Progenitor cell of endocrine pancreas (in vitro differentiated cells): ENCODE results near the gene TOMM6. TPM values are rescaled to one million over a fixed set of nuclear protein-coding genes. Genes with fewer than 3 reads are reported as not detected.

Source experiments
- DNase-seq: peaks from one replicate; pipeline ENCODE4 v3.0.0; 2021; ENCODE audit warnings: low spot score; ENCODE audit not compliant: unreplicated experiment
- H3K27ac Mint-ChIP-seq: 2 replicates; pipeline ENCODE4 v1.8.0; 2021; ENCODE audit warnings: mild to moderate bottlenecking, moderate library complexity, mixed read lengths
- H3K27me3 Mint-ChIP-seq: 2 replicates; pipeline ENCODE4 v1.8.0; 2021; ENCODE audit warnings: mixed read lengths
- H3K36me3 Mint-ChIP-seq: 2 replicates; pipeline ENCODE4 v1.8.0; 2022; ENCODE audit warnings: mixed read lengths; ENCODE audit not compliant: insufficient read depth
- H3K4me1 Mint-ChIP-seq: 2 replicates; pipeline ENCODE4 v1.8.0; 2021; ENCODE audit warnings: low read depth, mixed read lengths
- H3K4me3 Mint-ChIP-seq: 2 replicates; pipeline ENCODE4 v1.8.0; 2021; ENCODE audit warnings: low read depth, mild to moderate bottlenecking, moderate library complexity, mixed read lengths
- H3K9me3 Mint-ChIP-seq: 2 replicates; pipeline ENCODE4 v1.8.0; 2021; ENCODE audit warnings: low read depth, mixed read lengths
- total RNA-seq: library from RNA; stranded (reverse); gene quantifications from 2 replicates; pipeline ENCODE4 v1.2.1, GENCODE V29; 2021
- TF ChIP-seq, protein P1 (sequence below): fragments of 200-600 bp; sonication (generic); IDR thresholded peaks from one replicate; pipeline ENCODE4 v1.5.0; 2021; ENCODE audit warnings: antibody characterized with exemption, mild to moderate bottlenecking; ENCODE audit not compliant: unreplicated experiment

TOMM6 gene
- total RNA-seq, 1 donor from 2014 or later: 172 TPM

DNA sequence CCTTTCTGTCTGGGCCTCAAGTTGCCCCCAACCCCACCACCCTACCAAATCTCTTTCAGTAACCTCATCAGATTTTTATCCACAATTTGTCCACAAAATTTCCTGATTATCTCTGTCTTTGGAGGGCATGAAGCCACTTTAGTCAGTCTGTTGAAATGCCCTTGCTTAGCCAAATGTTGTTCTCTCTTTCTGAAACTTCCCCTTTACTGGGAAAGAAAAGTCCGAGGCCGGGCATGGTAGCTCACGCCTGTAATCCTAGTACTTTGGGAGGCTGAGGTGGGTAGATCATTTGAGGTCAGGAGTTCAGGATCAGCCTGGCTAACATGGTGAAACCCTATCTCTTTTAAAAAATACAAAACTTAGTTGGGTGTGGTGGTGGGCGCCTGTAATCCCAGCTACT is 33.8 kb downstream of the TOMM6 start:
- H3K36me3 Mint-ChIP-seq: no peaks in the 10 kb centered on the region
- no peak overlapping the region for H3K27ac Mint-ChIP-seq
- no peaks in the 10 kb centered on the region for H3K4me1 Mint-ChIP-seq

DNA sequence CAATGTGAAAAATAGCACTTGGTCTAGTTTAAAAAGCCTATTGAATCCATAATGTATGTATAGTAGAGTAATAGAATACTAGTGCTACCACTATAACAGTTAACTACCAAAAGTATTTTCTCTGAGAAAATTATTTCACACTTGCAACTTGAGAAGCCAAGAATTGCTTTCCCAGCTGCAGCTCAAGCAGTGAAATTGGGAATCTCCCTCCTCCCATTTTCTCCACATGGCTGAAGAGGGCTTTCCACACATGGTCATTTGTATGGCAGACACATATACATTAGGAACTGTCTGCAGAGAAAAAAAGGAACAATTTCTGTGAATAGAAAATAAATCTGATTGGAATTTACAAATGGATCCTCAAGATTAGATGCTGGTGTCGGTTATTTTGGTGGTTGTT is 34.5 kb downstream of the TOMM6 start:
- Mint-ChIP-seq H3K27me3 (no peaks in the 10 kb centered on the region), H3K4me3 (no peak overlapping the region), H3K36me3 (no peaks in the 10 kb centered on the region), H3K9me3 (no peaks in the 10 kb centered on the region), H3K4me1 (no peaks in the 10 kb centered on the region), H3K27ac (no peak overlapping the region)
- DNase-seq: no peak
- TF ChIP-seq, protein P1, sequence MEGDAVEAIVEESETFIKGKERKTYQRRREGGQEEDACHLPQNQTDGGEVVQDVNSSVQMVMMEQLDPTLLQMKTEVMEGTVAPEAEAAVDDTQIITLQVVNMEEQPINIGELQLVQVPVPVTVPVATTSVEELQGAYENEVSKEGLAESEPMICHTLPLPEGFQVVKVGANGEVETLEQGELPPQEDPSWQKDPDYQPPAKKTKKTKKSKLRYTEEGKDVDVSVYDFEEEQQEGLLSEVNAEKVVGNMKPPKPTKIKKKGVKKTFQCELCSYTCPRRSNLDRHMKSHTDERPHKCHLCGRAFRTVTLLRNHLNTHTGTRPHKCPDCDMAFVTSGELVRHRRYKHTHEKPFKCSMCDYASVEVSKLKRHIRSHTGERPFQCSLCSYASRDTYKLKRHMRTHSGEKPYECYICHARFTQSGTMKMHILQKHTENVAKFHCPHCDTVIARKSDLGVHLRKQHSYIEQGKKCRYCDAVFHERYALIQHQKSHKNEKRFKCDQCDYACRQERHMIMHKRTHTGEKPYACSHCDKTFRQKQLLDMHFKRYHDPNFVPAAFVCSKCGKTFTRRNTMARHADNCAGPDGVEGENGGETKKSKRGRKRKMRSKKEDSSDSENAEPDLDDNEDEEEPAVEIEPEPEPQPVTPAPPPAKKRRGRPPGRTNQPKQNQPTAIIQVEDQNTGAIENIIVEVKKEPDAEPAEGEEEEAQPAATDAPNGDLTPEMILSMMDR: no peak

More for the DNA sequence above, 33.8 kb downstream of the TOMM6 start:
- Mint-ChIP-seq H3K4me3 (no peak overlapping the region), H3K27me3 (no peaks in the 10 kb centered on the region), H3K9me3 (no peaks in the 10 kb centered on the region)
- DNase-seq: no peak
- TF ChIP-seq, protein P1: no peak

DNA sequence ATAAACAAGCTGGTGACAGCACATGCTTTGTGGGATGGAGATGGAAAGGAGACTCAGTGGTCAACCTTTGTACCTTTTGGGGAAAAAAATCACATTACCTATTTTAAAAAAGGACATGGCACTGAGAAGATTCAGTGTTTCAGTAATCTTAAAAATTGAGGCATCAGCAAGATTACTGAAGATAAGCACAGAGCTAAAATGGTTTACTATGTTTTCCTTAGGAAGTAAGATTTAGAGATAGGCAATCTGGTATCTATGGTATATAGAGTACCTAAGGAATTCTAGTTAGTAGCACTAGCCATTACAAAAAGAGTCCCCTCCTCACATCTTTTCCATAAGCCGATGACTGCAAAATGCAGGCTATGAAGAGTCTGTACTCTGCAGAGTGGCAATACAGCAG is 35.7 kb downstream of the TOMM6 start:
- DNase-seq: no peak

DNA sequence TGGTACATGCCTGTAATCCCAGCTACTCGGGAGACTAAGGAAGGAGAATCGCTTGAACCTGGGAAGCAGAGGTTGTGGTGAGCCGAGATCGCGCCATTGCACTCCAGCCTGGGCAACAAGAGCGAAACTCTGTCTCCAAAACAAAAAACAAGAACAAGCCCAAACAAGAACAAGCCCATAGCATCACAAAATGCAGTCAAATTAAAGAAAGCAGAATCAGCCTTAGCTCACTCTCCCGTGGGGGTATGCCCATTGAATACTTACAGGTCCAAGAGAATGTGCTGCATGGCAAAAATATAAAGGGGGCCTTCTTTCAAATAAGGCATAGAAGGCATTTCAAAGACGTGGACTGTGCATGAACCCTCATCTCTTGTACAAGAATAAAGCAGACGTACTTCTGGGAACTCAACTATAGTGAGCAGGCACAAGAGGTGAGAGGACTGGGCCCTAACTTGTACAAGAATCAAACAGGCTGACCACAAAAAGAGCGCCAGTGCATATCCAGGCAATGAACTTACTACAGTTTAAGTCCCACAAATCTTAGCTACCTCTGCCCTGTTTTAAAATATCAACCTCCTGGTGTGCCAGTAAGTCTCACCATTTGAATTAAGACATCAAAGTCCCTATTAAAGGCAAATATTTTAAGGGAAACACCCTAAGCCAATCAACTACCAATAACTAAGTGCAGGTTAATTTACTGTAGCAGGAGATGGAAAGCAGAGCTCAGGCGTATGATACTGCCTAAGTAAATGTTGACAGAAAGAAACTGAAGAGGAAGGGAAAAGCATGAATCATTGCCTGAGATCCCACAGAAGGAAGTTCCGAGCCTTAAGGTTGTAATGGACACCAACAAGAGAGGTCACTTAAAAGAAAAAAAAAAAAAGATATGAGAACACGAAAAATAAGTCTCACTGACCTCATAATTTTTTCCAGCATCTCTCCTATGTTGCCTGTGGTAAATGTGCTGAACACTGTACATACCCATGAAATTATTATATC is 37.4 kb downstream of the TOMM6 start:
- Mint-ChIP-seq H3K36me3 (no peaks in the 10 kb centered on the region), H3K27ac (no peak overlapping the region), H3K4me1 (no peaks in the 10 kb centered on the region), H3K4me3 (no peak overlapping the region), H3K27me3 (no peaks in the 10 kb centered on the region), H3K9me3 (no peaks in the 10 kb centered on the region)
- no peak for DNase-seq
- TF ChIP-seq, protein P1: no peak

More for the DNA sequence above, 35.7 kb downstream of the TOMM6 start:
- Mint-ChIP-seq H3K4me1 (no peaks in the 10 kb centered on the region), H3K9me3 (no peaks in the 10 kb centered on the region), H3K36me3 (no peaks in the 10 kb centered on the region), H3K27ac (no peak overlapping the region), H3K27me3 (no peaks in the 10 kb centered on the region), H3K4me3 (no peak overlapping the region)
- TF ChIP-seq, protein P1: no peak

DNA sequence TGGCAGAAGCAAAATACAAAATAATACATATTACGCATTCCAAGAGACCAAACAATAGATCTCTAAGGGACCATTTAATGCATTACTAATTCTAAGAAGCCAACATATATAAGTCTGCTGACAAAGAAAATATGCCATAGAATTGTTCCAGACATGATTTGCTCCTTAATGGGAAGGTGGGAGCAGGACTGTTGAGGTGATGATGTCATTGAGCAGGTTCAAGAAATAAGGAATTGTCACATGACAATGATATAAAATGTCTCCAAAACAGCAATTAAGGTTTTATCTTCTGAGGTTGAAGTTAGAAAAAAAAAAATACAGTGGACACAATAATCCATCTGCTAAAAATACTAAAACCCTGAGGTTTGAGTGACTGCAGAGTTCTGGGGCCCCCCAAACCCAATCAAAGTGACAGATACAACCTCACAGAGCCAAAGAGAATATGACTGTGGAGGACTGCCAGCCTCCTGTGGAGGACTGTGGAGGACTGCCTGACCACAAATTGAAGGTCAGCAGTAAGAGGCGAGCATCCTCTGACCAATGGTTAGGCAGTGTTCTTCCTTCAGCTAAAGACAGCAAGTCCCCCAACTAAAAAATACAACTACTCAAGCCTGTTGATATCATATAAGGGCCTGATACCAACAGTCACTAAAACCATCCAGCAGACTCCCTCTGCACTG is 39.0 kb downstream of the TOMM6 start:
- Mint-ChIP-seq H3K9me3 (no peaks in the 10 kb centered on the region), H3K4me1 (no peaks in the 10 kb centered on the region), H3K36me3 (peaks cover under 1% of the 10 kb centered on the region), H3K27me3 (no peaks in the 10 kb centered on the region), H3K27ac (no peak overlapping the region), H3K4me3 (no peak overlapping the region)
- DNase-seq: no peak
- TF ChIP-seq, protein P1: no peak
